ENCODE data around the gene RIOX2.

RIOX2 gene

DNA sequence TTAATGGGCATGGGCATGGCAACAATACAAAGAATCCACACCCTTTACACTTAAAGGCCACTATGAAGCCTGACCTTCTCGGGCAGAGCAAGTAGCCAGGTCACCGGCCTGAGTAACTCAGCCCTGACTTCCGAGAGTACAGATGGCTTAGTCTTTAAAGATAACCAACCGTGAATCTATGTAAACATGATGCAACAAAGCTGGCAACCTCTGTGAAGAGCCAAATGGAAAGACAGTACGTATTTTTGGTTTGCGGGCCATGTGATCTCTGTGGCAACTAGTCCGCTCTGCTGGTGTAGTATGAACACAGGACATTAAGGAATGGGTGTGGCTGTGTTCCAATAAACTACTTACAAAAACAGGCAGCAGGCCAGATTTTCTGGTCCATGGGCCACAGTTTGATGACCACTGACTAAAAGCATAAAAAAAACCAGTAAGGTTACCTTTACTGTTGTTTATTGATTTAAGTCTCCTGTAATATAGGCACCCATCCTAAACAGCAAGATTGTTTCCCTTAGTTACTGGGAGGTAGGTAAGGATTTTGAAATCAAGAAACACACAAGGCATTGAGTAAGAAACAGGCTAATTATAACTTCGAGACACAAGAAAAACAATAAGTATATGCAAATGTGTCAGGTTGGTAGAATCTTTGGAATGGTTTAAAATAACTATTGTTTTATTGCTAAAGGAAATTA is 14.5 kb downstream of the RIOX2 start:
- Histone ChIP-seq H3K27me3 (ENCODE audit: control insufficient read depth in 5 of 5, insufficient read depth in 4 of 5, low read length in 5 of 5) (no peaks in the 10 kb centered on the region), H3K9ac (ENCODE audit: low read length in 5 of 5) (no peak overlapping the region), H3K36me3 (ENCODE audit: control insufficient read depth in 5 of 5, insufficient read depth in 5 of 5, low read length in 5 of 5) (peaks cover 10 to 42% (median 21%) of the 10 kb centered on the region in 5 donors), H3K4me1 (ENCODE audit: control insufficient read depth in 5 of 5, insufficient read depth in 5 of 5, low read length in 5 of 5) (peaks cover 0 to 28% (median 18%) of the 10 kb centered on the region in 5 donors), H3K9me3 (ENCODE audit: control insufficient read depth in 5 of 5, low read length in 5 of 5) (no peaks in the 10 kb centered on the region), H3K27ac (ENCODE audit: low read depth, low read length) (no peak overlapping the region), H3K4me3 (ENCODE audit: low read depth in 1 of 5, low read length in 5 of 5) (no peak overlapping the region)

- Histone ChIP-seq H3K36me3 (ENCODE audit: control insufficient read depth in 5 of 5, insufficient read depth in 5 of 5, low read length in 5 of 5) (peaks cover 15 to 49% (median 26%) of the 10 kb centered on the region in 5 donors), H3K4me1 (ENCODE audit: control insufficient read depth in 5 of 5, insufficient read depth in 5 of 5, low read length in 5 of 5) (peaks cover 0 to 19% (median 16%) of the 10 kb centered on the region in 5 donors), H3K9ac (ENCODE audit: low read length in 5 of 5) (no peak overlapping the region), H3K27me3 (ENCODE audit: control insufficient read depth in 5 of 5, insufficient read depth in 4 of 5, low read length in 5 of 5) (no peaks in the 10 kb centered on the region), H3K9me3 (ENCODE audit: control insufficient read depth in 5 of 5, low read length in 5 of 5) (no peaks in the 10 kb centered on the region), H3K4me3 (ENCODE audit: low read depth in 1 of 5, low read length in 5 of 5) (no peak overlapping the region), H3K27ac (ENCODE audit: low read depth, low read length) (no peak overlapping the region)
Measured at GRCh38 chr3:97956051-97956450, 16.2 kb downstream of the RIOX2 start.

- peaks cover 0 to 11% (median 9%) of the 10 kb centered on the region in 5 donors for H3K4me1 ChIP-seq (ENCODE audit: control insufficient read depth in 5 of 5, insufficient read depth in 5 of 5, low read length in 5 of 5)
- H3K36me3 ChIP-seq (ENCODE audit: control insufficient read depth in 5 of 5, insufficient read depth in 5 of 5, low read length in 5 of 5) = peaks cover 18 to 65% (median 41%) of the 10 kb centered on the region in 5 donors
- H3K9ac ChIP-seq (ENCODE audit: low read length in 5 of 5) = no peak overlapping the region
Measured at GRCh38 chr3:97954228-97954827, 17.9 kb downstream of the RIOX2 start.

DNA sequence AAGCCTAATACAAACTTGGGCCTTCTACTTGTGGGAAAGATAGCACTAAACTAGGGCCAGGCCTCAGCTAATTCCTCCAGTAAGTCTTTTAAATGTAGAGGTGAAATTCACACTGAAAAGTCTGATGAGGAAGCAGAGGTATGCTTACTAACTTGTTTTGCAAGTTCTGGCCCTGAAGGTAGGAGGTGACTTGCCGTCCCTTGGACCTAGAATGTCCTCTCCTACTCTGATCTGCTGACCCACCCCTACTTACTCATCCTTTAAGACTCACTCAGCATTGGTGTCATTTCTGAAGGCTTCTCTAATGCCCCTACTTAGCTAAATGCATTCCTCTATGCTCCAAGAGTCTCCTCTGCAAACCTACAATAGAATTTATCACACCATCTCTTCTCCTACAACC is 19.4 kb downstream of the RIOX2 start:
- H3K4me1 ChIP-seq (ENCODE audit: control insufficient read depth in 5 of 5, insufficient read depth in 5 of 5, low read length in 5 of 5) = peaks cover 0 to 5% (median 4%) of the 10 kb centered on the region in 5 donors
- H3K27ac ChIP-seq (ENCODE audit: low read depth, low read length) = peak overlapping the region; percentile 18
- H3K9me3 ChIP-seq (ENCODE audit: control insufficient read depth in 5 of 5, low read length in 5 of 5) = no peaks in the 10 kb centered on the region
- H3K9ac ChIP-seq (ENCODE audit: low read length in 5 of 5) = no peak overlapping the region
- H3K4me3 ChIP-seq (ENCODE audit: low read depth in 1 of 5, low read length in 5 of 5) = no peak overlapping the region
- H3K27me3 ChIP-seq (ENCODE audit: control insufficient read depth in 5 of 5, insufficient read depth in 4 of 5, low read length in 5 of 5) = no peaks in the 10 kb centered on the region
- H3K36me3 ChIP-seq (ENCODE audit: control insufficient read depth in 5 of 5, insufficient read depth in 5 of 5, low read length in 5 of 5) = peaks cover 28 to 72% (median 50%) of the 10 kb centered on the region in 5 donors

More at GRCh38 chr3:97954228-97954827, 17.9 kb downstream of the RIOX2 start:
- H3K27ac ChIP-seq (ENCODE audit: low read depth, low read length) = no peak overlapping the region
- H3K9me3 ChIP-seq (ENCODE audit: control insufficient read depth in 5 of 5, low read length in 5 of 5) = no peaks in the 10 kb centered on the region
- no peaks in the 10 kb centered on the region for H3K27me3 ChIP-seq (ENCODE audit: control insufficient read depth in 5 of 5, insufficient read depth in 4 of 5, low read length in 5 of 5)
- no peak overlapping the region for H3K4me3 ChIP-seq (ENCODE audit: low read depth in 1 of 5, low read length in 5 of 5)

DNA sequence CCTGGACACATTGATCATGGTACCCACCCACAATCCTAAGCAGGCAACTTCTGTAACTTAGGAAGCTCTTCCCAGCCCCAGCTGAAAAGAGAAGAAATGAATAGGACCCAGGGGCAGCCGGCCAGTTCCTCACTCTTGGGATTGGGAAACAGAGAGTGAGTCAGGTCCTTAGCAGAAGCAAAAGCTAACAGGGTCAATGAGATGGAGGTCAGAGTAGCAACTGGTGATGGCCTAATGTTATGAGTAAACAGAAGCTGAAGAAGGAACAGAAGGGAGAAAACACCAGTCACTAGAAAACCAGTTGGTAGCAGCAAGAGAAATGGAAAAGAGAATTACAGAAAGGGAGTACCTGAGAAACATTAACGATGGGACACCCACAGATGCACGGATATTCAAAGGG is 20.0 kb downstream of the RIOX2 start:
- H3K4me3 ChIP-seq (ENCODE audit: low read depth in 1 of 5, low read length in 5 of 5) = no peak overlapping the region
- no peaks in the 10 kb centered on the region for H3K9me3 ChIP-seq (ENCODE audit: control insufficient read depth in 5 of 5, low read length in 5 of 5)
- H3K27ac ChIP-seq (ENCODE audit: low read depth, low read length) = peak overlapping the region; percentile 18
- H3K27me3 ChIP-seq (ENCODE audit: control insufficient read depth in 5 of 5, insufficient read depth in 4 of 5, low read length in 5 of 5) = no peaks in the 10 kb centered on the region
- H3K4me1 ChIP-seq (ENCODE audit: control insufficient read depth in 5 of 5, insufficient read depth in 5 of 5, low read length in 5 of 5) = no peaks in the 10 kb centered on the region
- no peak overlapping the region for H3K9ac ChIP-seq (ENCODE audit: low read length in 5 of 5)
- H3K36me3 ChIP-seq (ENCODE audit: control insufficient read depth in 5 of 5, insufficient read depth in 5 of 5, low read length in 5 of 5) = peaks cover 34 to 73% (median 55%) of the 10 kb centered on the region in 5 donors

DNA sequence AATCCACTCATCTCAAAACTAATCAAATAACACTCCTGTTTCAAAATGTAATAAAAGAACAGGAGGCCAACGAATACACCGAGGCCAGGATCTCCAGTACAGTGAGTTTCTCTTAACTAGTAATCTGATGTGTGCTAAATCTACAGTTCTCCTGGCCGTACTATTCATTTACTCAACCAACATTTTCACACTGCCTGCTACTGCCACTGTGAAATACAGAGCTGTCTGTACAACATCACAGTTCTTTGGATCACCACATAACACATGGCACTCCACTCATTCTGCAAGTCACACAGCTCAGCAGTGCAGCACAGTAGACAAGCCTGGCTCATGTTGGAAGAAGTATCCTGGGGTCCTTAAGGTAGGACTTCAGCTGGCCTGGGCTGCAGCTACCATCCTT is 21.9 kb downstream of the RIOX2 start:
- Histone ChIP-seq H3K9ac (ENCODE audit: low read length in 5 of 5) (no peak overlapping the region), H3K4me1 (ENCODE audit: control insufficient read depth in 5 of 5, insufficient read depth in 5 of 5, low read length in 5 of 5) (no peaks in the 10 kb centered on the region), H3K36me3 (ENCODE audit: control insufficient read depth in 5 of 5, insufficient read depth in 5 of 5, low read length in 5 of 5) (peaks cover 48 to 85% (median 68%) of the 10 kb centered on the region in 5 donors), H3K27ac (ENCODE audit: low read depth, low read length) (no peak overlapping the region), H3K27me3 (ENCODE audit: control insufficient read depth in 5 of 5, insufficient read depth in 4 of 5, low read length in 5 of 5) (no peaks in the 10 kb centered on the region), H3K9me3 (ENCODE audit: control insufficient read depth in 5 of 5, low read length in 5 of 5) (no peaks in the 10 kb centered on the region), H3K4me3 (ENCODE audit: low read depth in 1 of 5, low read length in 5 of 5) (no peak overlapping the region)

DNA sequence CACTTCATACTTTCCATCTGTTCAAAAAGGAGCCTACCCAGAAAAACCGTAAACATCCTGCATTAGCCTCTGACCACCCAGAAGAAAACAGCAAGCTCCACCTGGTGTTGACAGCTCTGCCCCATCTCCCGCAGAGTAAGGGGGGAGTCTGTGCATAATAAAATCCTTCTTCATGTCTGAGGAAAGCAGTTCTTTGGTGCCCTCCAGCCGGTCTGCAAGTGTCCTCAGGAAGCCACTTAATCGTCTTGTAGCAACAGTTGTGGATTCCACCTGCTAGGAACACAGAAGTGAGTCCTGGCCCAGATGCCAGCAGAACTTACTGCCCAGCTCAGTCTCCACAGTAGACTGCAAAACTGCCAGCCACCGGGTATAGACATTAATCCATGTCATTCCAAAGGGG is 22.5 kb downstream of the RIOX2 start:
- Histone ChIP-seq H3K4me3 (ENCODE audit: low read depth in 1 of 5, low read length in 5 of 5) (no peak overlapping the region), H3K27ac (ENCODE audit: low read depth, low read length) (no peak overlapping the region), H3K27me3 (ENCODE audit: control insufficient read depth in 5 of 5, insufficient read depth in 4 of 5, low read length in 5 of 5) (no peaks in the 10 kb centered on the region), H3K4me1 (ENCODE audit: control insufficient read depth in 5 of 5, insufficient read depth in 5 of 5, low read length in 5 of 5) (no peaks in the 10 kb centered on the region), H3K36me3 (ENCODE audit: control insufficient read depth in 5 of 5, insufficient read depth in 5 of 5, low read length in 5 of 5) (peaks cover 53 to 87% (median 73%) of the 10 kb centered on the region in 5 donors), H3K9me3 (ENCODE audit: control insufficient read depth in 5 of 5, low read length in 5 of 5) (no peaks in the 10 kb centered on the region), H3K9ac (ENCODE audit: low read length in 5 of 5) (no peak overlapping the region)

- Histone ChIP-seq H3K36me3 (ENCODE audit: control insufficient read depth in 5 of 5, insufficient read depth in 5 of 5, low read length in 5 of 5) (peaks cover 56 to 84% (median 69%) of the 10 kb centered on the region in 5 donors), H3K4me1 (ENCODE audit: control insufficient read depth in 5 of 5, insufficient read depth in 5 of 5, low read length in 5 of 5) (no peaks in the 10 kb centered on the region), H3K27me3 (ENCODE audit: control insufficient read depth in 5 of 5, insufficient read depth in 4 of 5, low read length in 5 of 5) (no peaks in the 10 kb centered on the region), H3K9ac (ENCODE audit: low read length in 5 of 5) (no peak overlapping the region), H3K4me3 (ENCODE audit: low read depth in 1 of 5, low read length in 5 of 5) (no peak overlapping the region), H3K9me3 (ENCODE audit: control insufficient read depth in 5 of 5, low read length in 5 of 5) (no peaks in the 10 kb centered on the region), H3K27ac (ENCODE audit: low read depth, low read length) (no peak overlapping the region)
Measured at GRCh38 chr3:97949110-97949485, 23.1 kb downstream of the RIOX2 start.

GRCh38 chr3:97948351-97949109 is 23.7 kb downstream of the RIOX2 start:
- Histone ChIP-seq H3K27me3 (ENCODE audit: control insufficient read depth in 5 of 5, insufficient read depth in 4 of 5, low read length in 5 of 5) (no peaks in the 10 kb centered on the region), H3K9me3 (ENCODE audit: control insufficient read depth in 5 of 5, low read length in 5 of 5) (no peaks in the 10 kb centered on the region), H3K27ac (ENCODE audit: low read depth, low read length) (no peak overlapping the region), H3K4me1 (ENCODE audit: control insufficient read depth in 5 of 5, insufficient read depth in 5 of 5, low read length in 5 of 5) (no peaks in the 10 kb centered on the region), H3K36me3 (ENCODE audit: control insufficient read depth in 5 of 5, insufficient read depth in 5 of 5, low read length in 5 of 5) (peaks cover 57 to 85% (median 72%) of the 10 kb centered on the region in 5 donors), H3K4me3 (ENCODE audit: low read depth in 1 of 5, low read length in 5 of 5) (no peak overlapping the region), H3K9ac (ENCODE audit: low read length in 5 of 5) (no peak overlapping the region)
